GM19193 (cell line): ENCODE measurements around the gene EMP3.

Experiments
- POLR2A ChIP-seq: IDR thresholded peaks from 4 replicates; pipeline ENCODE4 v1.6.1; 2011; ENCODE audit not compliant: insufficient read depth, insufficient read length; ENCODE audit errors: extremely low read depth

EMP3 gene

GRCh38 chr19:48379058-48379457, 53.7 kb downstream of the EMP3 start:
- no peak for TF ChIP-seq POLR2A
